GM23248 (cell line): ENCODE measurements around the gene BTBD2. TPM values are rescaled to one million over a fixed set of nuclear protein-coding genes. Genes with fewer than 3 reads are reported as not detected.

Experiments
- DNase-seq: peaks from one replicate; pipeline ENCODE4 v3.0.0-alpha.2; 2015
- H2AFZ ChIP-seq: fragments of 200-600 bp; sonication (generic); 2 replicates; pipeline ENCODE4 v1.6.1; 2016; ENCODE audit warnings: antibody characterized with exemption
- H3F3A ChIP-seq: fragments of 200-600 bp; sonication (generic); 2 replicates; pipeline ENCODE4 v1.6.1; 2016; ENCODE audit warnings: mild to moderate bottlenecking, antibody characterized with exemption, mixed run types; ENCODE audit not compliant: insufficient read depth
- H3K27ac ChIP-seq: fragments of 200-600 bp; sonication (generic); 2 replicates; pipeline ENCODE4 v1.5.1; 2016; ENCODE audit warnings: mild to moderate bottlenecking
- H3K27me3 ChIP-seq: fragments of 200-600 bp; sonication (generic); replicated peaks from 2 replicates; pipeline ENCODE4 v1.6.1; 2016; ENCODE audit warnings: mild to moderate bottlenecking; ENCODE audit not compliant: insufficient read depth
- H3K36me3 ChIP-seq: fragments of 200-600 bp; sonication (generic); 2 replicates; pipeline ENCODE4 v1.6.1; 2016; ENCODE audit warnings: low read depth, mild to moderate bottlenecking
- H3K4me1 ChIP-seq: fragments of 200-600 bp; sonication (generic); 2 replicates; pipeline ENCODE4 v1.6.1; 2016; ENCODE audit warnings: mild to moderate bottlenecking; ENCODE audit not compliant: insufficient read depth
- H3K4me2 ChIP-seq: fragments of 200-600 bp; sonication (generic); one replicate; pipeline ENCODE4 v1.6.1; 2016; ENCODE audit warnings: mild to moderate bottlenecking; ENCODE audit not compliant: unreplicated experiment
- H3K4me3 ChIP-seq: fragments of 200-600 bp; sonication (generic); 2 replicates; pipeline ENCODE4 v1.5.1; 2016; ENCODE audit warnings: mild to moderate bottlenecking
- H3K79me2 ChIP-seq: fragments of 200-600 bp; sonication (generic); 2 replicates; pipeline ENCODE4 v1.6.1; 2016; ENCODE audit warnings: mild to moderate bottlenecking; ENCODE audit not compliant: insufficient read depth
- H3K9ac ChIP-seq: fragments of 200-600 bp; sonication (generic); 2 replicates; pipeline ENCODE4 v1.6.1; 2016; ENCODE audit warnings: mild to moderate bottlenecking
- H3K9me2 ChIP-seq: fragments of 200-600 bp; sonication (generic); 2 replicates; pipeline ENCODE4 v1.6.1; 2016; ENCODE audit warnings: mixed run types, mild to moderate bottlenecking, moderate library complexity; ENCODE audit not compliant: insufficient read depth
- H3K9me3 ChIP-seq: fragments of 200-600 bp; sonication (generic); one replicate; pipeline ENCODE4 v1.6.1; 2017; ENCODE audit warnings: low read depth
- H4K20me1 ChIP-seq: fragments of 200-600 bp; sonication (generic); 2 replicates; pipeline ENCODE4 v1.6.0; 2016; ENCODE audit not compliant: insufficient read depth
- EZH2 ChIP-seq: fragments of 200-600 bp; sonication (generic); IDR thresholded peaks from 2 replicates; pipeline ENCODE4 v1.6.1; 2018; ENCODE audit warnings: antibody characterized with exemption, mild to moderate bottlenecking; ENCODE audit not compliant: insufficient read depth, poor library complexity, severe bottlenecking
- EZH2phosphoT487 ChIP-seq: fragments of 200-600 bp; sonication (generic); IDR thresholded peaks from 2 replicates; pipeline ENCODE4 v1.6.1; 2018; ENCODE audit warnings: antibody characterized with exemption, moderate library complexity, mild to moderate bottlenecking, low read depth; ENCODE audit not compliant: insufficient read depth
- WGBS, 2 experiments: methylation state at CpG; one replicate each; pipeline ENCODE4 v1.1.6; 2015 to 2017; ENCODE audit warnings: low lambda C conversion rate in 2 of 2, low coverage in 1 of 2; ENCODE audit errors: missing lambda C conversion rate in 2 of 2; 5-methylcytosine and 5-hydroxymethylcytosine counted together
- in situ Hi-C: fragments of 300-500 bp; cut with MboI; formaldehyde crosslinking; loops from 2 replicates; pipeline ENCODE4 v1.15.0; 2020
- polyA plus RNA-seq: library from polyadenylated mRNA; unstranded; fragments of >200 nt; fragmentation: Nextera tagmentation; extraction: Ambion mirVana; gene quantifications from 2 replicates; pipeline ENCODE4 v1.2.1, GENCODE V29; 2016
- small RNA-seq: library from RNA; depleted of rRNA; stranded (forward); fragments of <200 nt; gene quantifications from one replicate; pipeline ENCODE3, GENCODE V24; 2014; ENCODE audit warnings: low read depth, low replicate concordance
- total RNA-seq: library from RNA; depleted of rRNA; stranded (reverse); fragments of >200 nt; shearing (Covaris generic); gene quantifications from 2 replicates; pipeline ENCODE4 v1.2.3, GENCODE V29; 2014; rRNA removed

The BTBD2 gene
- total and polyA plus RNA-seq, 2 experiments from 2014 or later = 6.8 to 69.5 TPM

GRCh38 chr19:1936916-1937610 is 78.5 kb downstream of the BTBD2 start:
- peaks cover 9% of the 10 kb centered on the region for H3K4me1 ChIP-seq
- H3F3A ChIP-seq = peaks cover 15% of the 10 kb centered on the region
- no peak overlapping the region for H3K4me2 ChIP-seq
- no peak overlapping the region for H2AFZ ChIP-seq
- no peak overlapping the region for H3K4me3 ChIP-seq
- 89 to 93% methylated on average over 23 to 24 of the region's 24 CpGs for WGBS, 2 experiments
- TF ChIP-seq EZH2 (no peak), EZH2phosphoT487 (no peak)
- no peaks in the 10 kb centered on the region for H3K9me3 ChIP-seq
- no peak overlapping the region for H3K9ac ChIP-seq
- no peaks in the 10 kb centered on the region for H3K27me3 ChIP-seq
- no peaks in the 10 kb centered on the region for H3K9me2 ChIP-seq
- in situ Hi-C loops = loop anchor here (10.0 kb wide), 1 partner anchor 148 kb away; no protein-coding TSS in a partner anchor
- no peak overlapping the region for H3K27ac ChIP-seq
- H3K36me3 ChIP-seq = no peaks in the 10 kb centered on the region
- DNase-seq = no peak
- H3K79me2 ChIP-seq = peaks cover 8% of the 10 kb centered on the region; the same call in 1 of the 2 replicates
- H4K20me1 ChIP-seq = no peaks in the 10 kb centered on the region

DNA sequence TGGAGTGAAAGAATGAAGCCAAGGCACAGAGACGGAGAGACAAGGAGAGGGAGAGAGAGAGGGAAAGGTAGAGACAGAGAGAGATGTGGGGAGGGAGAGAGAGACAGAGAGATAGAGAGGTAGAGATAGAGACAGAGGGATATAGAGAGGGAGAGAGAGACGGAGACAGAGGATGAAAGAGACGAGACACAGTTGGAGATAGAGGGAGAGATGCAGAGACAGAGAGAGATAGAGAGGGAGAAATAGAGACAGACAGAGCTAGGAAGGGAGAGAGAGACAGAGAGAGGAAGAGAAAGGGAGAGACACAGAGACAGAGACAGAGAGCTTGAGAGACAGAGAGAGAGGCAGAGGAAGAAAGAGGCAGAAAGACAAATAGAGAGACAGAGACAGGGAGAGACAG is 79.1 kb downstream of the BTBD2 start:
- Histone ChIP-seq H3F3A (peaks cover 15% of the 10 kb centered on the region), H3K4me3 (no peak overlapping the region), H3K36me3 (no peaks in the 10 kb centered on the region), H2AFZ (no peak overlapping the region), H4K20me1 (no peaks in the 10 kb centered on the region), H3K9me3 (no peaks in the 10 kb centered on the region), H3K9me2 (no peaks in the 10 kb centered on the region), H3K4me1 (peaks cover 9% of the 10 kb centered on the region), H3K27me3 (no peaks in the 10 kb centered on the region), H3K79me2 (peaks cover 2% of the 10 kb centered on the region; the same call in 1 of the 2 replicates), H3K27ac (no peak overlapping the region), H3K9ac (no peak overlapping the region), H3K4me2 (no peak overlapping the region)
- no peak for TF ChIP-seq EZH2
- TF ChIP-seq EZH2phosphoT487 = no peak
- 75 to 85% methylated on average over 3 of the region's 3 CpGs for whole genome bisulfite sequencing, 2 experiments
- no peak for DNase-seq
- in situ Hi-C loops = loop anchor here (10.0 kb wide), 1 partner anchor 148 kb away; no protein-coding TSS in a partner anchor

GRCh38 chr19:1935484-1936208 is 79.9 kb downstream of the BTBD2 start:
- H4K20me1 ChIP-seq = no peaks in the 10 kb centered on the region
- DNase-seq = peak; percentile 27
- H3K27me3 ChIP-seq = no peaks in the 10 kb centered on the region
- H3K4me2 ChIP-seq = no peak overlapping the region
- H3K4me3 ChIP-seq = no peak overlapping the region
- no peak overlapping the region for H3K27ac ChIP-seq
- WGBS, 2 experiments = 34 to 38% methylated on average over 11 of the region's 11 CpGs
- no peak overlapping the region for H2AFZ ChIP-seq
- TF ChIP-seq EZH2phosphoT487 (no peak), EZH2 (no peak)
- H3F3A ChIP-seq = peaks cover 15% of the 10 kb centered on the region
- in situ Hi-C loops = loop anchor here (10.0 kb wide), 1 partner anchor 149 kb away; no protein-coding TSS in a partner anchor
- no peaks in the 10 kb centered on the region for H3K9me3 ChIP-seq
- no peaks in the 10 kb centered on the region for H3K79me2 ChIP-seq
- no peaks in the 10 kb centered on the region for H3K36me3 ChIP-seq
- no peaks in the 10 kb centered on the region for H3K9me2 ChIP-seq
- no peak overlapping the region for H3K9ac ChIP-seq
- H3K4me1 ChIP-seq = peaks cover 9% of the 10 kb centered on the region

Small RNA genes within 50 kb of the gene (small RNA-seq; reads per million reads assigned to genes)
- not detected for gene AC007136.1

Other genes starting within 250 kb of the BTBD2 start
- 0.32 and 2.5 TPM in 2 replicates for gene ATP8B3, start 203.4 kb downstream of the BTBD2 start, total RNA-seq
- 1.8 and 1.9 TPM in 2 replicates for gene ATP8B3, start 203.4 kb downstream of the BTBD2 start, polyA plus RNA-seq
- 4.2 and 5.2 TPM in 2 replicates for gene REXO1, start 167.2 kb downstream of the BTBD2 start, total RNA-seq
- gene REXO1, start 167.2 kb downstream of the BTBD2 start, polyA plus RNA-seq = 4.2 and 4.9 TPM in 2 replicates
- gene KLF16, start 152.1 kb downstream of the BTBD2 start, total RNA-seq = 8.9 and 11.0 TPM in 2 replicates
- gene KLF16, start 152.1 kb downstream of the BTBD2 start, polyA plus RNA-seq = 4.2 and 4.6 TPM in 2 replicates
- gene ABHD17A, start 130.2 kb downstream of the BTBD2 start, total RNA-seq = 147 and 157 TPM in 2 replicates
- 37.6 and 39.4 TPM in 2 replicates for gene ABHD17A, start 130.2 kb downstream of the BTBD2 start, polyA plus RNA-seq
- 0.22 and 3.2 TPM in 2 replicates for gene ADAT3, start 110.3 kb downstream of the BTBD2 start, total RNA-seq
- 2.4 and 3.2 TPM in 2 replicates for gene ADAT3, start 110.3 kb downstream of the BTBD2 start, polyA plus RNA-seq
- 110 and 185 TPM in 2 replicates for gene SCAMP4, start 110.3 kb downstream of the BTBD2 start, total RNA-seq
- 73.9 and 81.9 TPM in 2 replicates for gene SCAMP4, start 110.3 kb downstream of the BTBD2 start, polyA plus RNA-seq
- 76.6 and 81.4 TPM in 2 replicates for gene CSNK1G2, start 74.5 kb downstream of the BTBD2 start, total RNA-seq
- 9.5 and 15.2 TPM in 2 replicates for gene CSNK1G2, start 74.5 kb downstream of the BTBD2 start, polyA plus RNA-seq
- 78.6 and 83.2 TPM in 2 replicates for gene MKNK2, start 35.5 kb upstream of the BTBD2 start, total RNA-seq
- 28.9 and 37.6 TPM in 2 replicates for gene MKNK2, start 35.5 kb upstream of the BTBD2 start, polyA plus RNA-seq
- 38.7 and 53.1 TPM in 2 replicates for gene MOB3A, start 80.6 kb upstream of the BTBD2 start, total RNA-seq
- 53.7 and 57.0 TPM in 2 replicates for gene MOB3A, start 80.6 kb upstream of the BTBD2 start, polyA plus RNA-seq
- gene IZUMO4, start 81.2 kb upstream of the BTBD2 start, total RNA-seq = 1.6 and 2.3 TPM in 2 replicates
- gene IZUMO4, start 81.2 kb upstream of the BTBD2 start, polyA plus RNA-seq = 0.89 and 1.5 TPM in 2 replicates
- gene AP3D1, start 135.9 kb upstream of the BTBD2 start, total RNA-seq = 95.4 and 97.6 TPM in 2 replicates
- 65.2 and 79.0 TPM in 2 replicates for gene AP3D1, start 135.9 kb upstream of the BTBD2 start, polyA plus RNA-seq
- 4.3 and 4.4 TPM in 2 replicates for gene DOT1L, start 148.2 kb upstream of the BTBD2 start, total RNA-seq
- gene DOT1L, start 148.2 kb upstream of the BTBD2 start, polyA plus RNA-seq = 4.0 and 5.3 TPM in 2 replicates
- gene PLEKHJ1, start 220.6 kb upstream of the BTBD2 start, total RNA-seq = 68.3 and 85.1 TPM in 2 replicates
- 62.3 and 69.5 TPM in 2 replicates for gene PLEKHJ1, start 220.6 kb upstream of the BTBD2 start, polyA plus RNA-seq
- gene SF3A2, start 221.1 kb upstream of the BTBD2 start, total RNA-seq = 20.9 and 26.7 TPM in 2 replicates
- gene SF3A2, start 221.1 kb upstream of the BTBD2 start, polyA plus RNA-seq = 13.7 and 16.8 TPM in 2 replicates
- gene AMH, start 233.6 kb upstream of the BTBD2 start, total RNA-seq = not detected in 2 replicates
- gene AMH, start 233.6 kb upstream of the BTBD2 start, polyA plus RNA-seq = not detected in 2 replicates
- not detected in 2 replicates for gene JSRP1, start 240.7 kb upstream of the BTBD2 start, total RNA-seq
- gene JSRP1, start 240.7 kb upstream of the BTBD2 start, polyA plus RNA-seq = 0.41 TPM in 1 of 2 replicates, not detected in the other